NCI-H446 treated with DMSO at 0.1 percent for 48 hours (cell line): ENCODE results near the gene RBM19.

Experiments
- DNase-seq: peaks from one replicate; lab custom pipeline; 2025; lab: John Stamatoyannopoulos, UW

Gene RBM19

GRCh38 chr12:113804961-113805600 lies 161.0 kb downstream of the RBM19 start:
- no peak for DNase-seq

GRCh38 chr12:113803759-113804140 lies 162.4 kb downstream of the RBM19 start:
- DNase-seq: no peak

GRCh38 chr12:113802966-113803758 lies 163.0 kb downstream of the RBM19 start:
- no peak for DNase-seq

DNA sequence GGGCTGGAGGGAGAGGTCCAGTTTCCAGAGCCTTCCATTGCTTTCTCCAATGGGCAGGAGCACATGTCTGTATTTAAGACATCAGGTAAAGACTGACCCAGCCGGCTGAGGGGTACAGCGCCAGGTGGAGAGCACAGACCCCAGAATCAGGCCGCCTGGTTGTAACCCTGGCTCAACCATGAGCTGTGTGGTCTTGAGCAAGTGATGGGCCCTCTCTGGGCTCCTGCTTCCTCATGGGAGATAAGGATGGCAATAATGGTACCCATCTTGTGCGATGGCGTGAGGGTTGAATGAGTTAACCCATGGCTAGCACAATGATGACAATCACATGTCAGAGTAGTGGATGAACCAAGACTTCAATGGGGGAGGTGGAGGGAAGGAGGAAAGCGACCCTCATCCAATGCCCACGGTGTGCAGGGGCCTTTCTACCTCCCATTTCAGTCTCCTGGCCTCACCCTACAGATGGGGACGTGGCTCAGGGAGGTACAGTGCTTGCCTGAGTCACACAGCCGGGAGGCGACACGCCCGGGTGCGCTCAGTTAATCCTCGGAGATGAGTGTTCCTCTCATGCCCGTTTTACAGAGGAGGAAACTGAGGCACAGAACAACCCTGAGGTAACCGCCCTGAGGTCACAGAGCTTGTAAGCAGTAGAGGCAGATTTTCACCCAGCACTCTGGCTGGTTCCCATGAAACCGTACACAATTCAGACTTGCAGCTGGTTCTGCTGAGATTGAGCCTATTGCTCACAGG lies 163.9 kb downstream of the RBM19 start:
- DNase-seq: no peak

GRCh38 chr12:113800201-113800600 lies 165.9 kb downstream of the RBM19 start:
- DNase-seq: no peak

GRCh38 chr12:113798552-113798951 lies 167.6 kb downstream of the RBM19 start:
- no peak for DNase-seq

DNA sequence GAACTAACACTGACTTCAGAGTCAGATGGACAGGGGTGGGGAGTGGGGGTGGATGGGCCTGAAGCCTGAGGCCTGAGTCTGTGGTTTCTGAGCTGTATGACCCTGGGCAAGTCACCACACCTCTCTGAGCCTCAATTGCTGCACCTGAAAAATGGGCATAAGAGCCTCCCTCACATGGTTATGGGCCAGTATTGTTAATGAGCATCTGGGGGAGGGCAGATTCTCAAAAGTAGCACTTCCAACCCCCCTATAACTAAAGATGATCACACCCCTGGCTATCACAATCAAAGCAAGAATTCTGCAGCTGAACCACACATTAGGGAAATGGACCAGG lies 168.6 kb downstream of the RBM19 start:
- DNase-seq: no peak

DNA sequence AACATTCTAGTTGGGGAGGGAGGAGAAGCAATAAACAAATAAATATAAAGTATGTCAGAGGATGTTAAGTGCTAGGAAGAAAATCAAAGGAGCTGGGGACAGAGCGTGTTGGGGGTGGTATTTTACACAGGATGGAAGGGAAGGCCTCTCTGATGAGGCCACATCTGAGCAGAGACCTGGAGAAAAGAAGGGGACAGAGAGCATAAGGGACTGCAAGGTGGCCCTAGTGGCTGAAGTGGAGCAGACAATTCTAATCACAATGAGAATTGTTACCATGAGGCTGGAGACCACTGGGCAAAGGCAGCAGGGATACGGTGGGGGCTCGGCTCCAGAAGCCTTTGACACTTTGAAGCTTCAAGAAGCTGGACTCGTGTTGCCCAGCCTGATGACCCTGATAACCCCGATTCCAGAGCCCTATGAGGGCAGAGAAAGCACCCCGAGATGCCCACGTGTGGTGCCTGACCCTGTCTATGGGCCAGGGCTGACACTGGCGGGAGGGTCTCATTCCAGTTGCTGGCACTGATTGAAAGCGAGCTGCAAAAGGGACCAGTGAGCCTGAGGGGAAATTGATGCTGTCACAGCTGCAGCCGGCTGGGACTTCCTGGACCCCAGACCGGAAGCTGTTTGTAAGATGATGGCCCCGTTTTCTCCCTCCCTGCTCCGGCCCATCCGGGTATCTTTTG lies 169.1 kb downstream of the RBM19 start:
- DNase-seq: no peak

DNA sequence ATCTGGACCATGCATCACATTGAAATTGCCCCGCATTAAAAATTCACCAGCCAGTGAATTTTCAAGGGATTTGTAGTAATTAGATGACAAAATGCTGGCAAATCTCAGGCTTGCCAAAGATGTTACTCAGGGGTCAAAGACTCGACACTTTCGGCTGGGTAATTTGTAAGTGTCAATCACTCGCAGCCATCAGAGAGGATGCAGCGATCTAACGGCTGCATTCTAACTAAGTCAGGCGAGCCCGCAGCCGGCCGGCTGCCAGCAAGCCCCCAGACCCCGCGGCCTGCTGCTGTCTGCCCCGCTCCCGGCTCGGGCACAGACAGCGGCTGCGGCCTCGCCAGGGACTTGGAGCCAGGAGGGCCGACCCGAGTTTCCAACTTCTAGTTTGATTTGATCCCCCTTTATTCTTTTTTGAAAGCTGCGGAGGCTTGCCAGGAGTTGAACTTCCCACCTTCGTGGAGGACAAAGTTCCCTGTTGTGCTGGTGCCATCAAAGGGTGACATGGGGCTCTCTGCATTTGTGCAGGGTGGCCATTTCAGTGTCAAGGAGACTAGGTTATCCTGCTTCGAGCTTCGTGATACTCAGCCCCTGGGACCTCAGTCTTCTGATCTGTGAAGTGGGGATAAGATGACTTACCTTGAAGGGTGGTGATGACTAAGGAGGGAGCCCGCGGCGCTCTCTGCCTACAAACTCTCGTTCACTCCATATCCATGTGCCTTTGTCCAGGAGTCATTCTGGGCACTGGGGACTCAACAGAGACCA lies 169.9 kb downstream of the RBM19 start:
- DNase-seq: no peak

GRCh38 chr12:113795445-113795844 lies 170.7 kb downstream of the RBM19 start:
- DNase-seq: no peak

DNA sequence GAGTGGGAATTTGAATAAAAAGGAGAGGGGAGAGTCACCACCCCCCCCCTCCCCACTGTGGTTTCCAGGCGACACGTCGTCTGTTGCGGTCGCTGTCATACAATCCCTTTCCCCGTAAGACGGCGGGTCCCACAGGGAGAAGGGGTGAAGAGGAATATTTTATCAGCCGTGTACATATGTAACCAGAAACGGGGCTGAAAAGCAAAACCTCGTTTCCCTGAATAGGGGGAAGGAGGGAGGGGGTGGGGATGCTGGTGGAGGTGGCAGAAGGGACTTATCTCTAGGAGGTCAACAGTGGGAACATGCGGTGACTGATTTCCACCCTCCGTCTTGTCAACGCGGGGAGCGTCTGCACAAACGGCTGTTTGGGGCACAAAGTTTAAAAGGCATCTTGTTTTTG lies 171.4 kb downstream of the RBM19 start:
- no peak for DNase-seq

DNA sequence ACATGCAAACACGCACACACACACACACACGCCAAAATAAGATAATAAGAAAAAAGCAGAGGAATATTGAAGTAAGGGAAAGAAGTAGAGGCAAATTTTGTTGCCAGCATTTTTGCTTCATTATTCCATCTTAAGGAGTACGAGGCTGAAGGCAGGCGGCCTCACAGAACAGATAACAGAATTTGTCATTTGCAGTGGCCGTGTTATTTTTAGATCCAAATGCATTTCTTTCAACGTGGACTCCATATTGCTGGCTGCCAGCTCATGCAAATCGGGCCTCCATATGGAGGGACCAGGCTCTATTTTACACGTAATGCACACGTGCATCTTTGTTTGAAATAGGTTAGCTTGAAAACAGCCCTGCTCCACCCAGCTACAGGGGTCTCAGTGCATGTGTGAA lies 172.9 kb downstream of the RBM19 start:
- DNase-seq: no peak

DNA sequence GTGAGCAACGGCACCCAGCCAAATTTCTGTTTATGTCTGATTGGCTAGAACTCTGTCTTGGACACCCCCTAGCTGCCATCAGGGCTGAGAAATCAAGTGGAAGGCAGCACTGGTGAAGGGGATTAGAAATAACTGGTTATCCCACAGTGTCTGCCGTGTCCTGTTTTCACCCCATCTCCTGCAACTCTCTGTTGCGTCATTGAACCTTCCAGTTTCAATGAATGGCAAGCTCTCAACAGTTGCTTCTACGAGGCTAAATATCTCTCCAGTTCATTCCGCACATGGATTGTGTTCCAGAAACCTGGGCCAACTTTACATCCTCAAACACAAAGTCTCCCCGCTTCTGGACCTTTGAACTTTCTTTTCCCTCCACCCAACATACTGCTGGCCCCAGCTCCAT lies 173.7 kb downstream of the RBM19 start:
- DNase-seq: no peak

- no peak for DNase-seq
Observed at GRCh38 chr12:113788020-113788856, 177.9 kb downstream of the RBM19 start.

- no peak for DNase-seq
Observed at GRCh38 chr12:113786107-113786506, 180.0 kb downstream of the RBM19 start.

DNA sequence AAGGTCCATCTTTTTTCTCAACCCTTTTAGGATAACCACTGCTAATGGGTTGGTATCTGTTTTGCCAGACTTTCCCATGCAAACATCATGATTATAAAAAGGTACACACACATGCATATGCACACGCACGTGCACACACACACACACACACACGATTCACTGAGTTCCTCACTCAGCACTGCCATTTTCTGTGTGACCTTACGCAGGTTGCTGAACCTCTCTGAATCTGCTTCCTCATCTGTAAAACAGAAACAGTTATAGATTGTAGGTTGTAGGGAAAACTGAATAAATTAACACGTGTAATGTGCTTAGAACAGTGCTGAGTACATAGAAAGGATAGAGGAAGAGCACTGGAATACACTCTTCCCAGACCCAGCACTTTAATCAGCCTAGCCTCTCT lies 182.3 kb downstream of the RBM19 start:
- no peak for DNase-seq

GRCh38 chr12:113782873-113783272 lies 183.3 kb downstream of the RBM19 start:
- no peak for DNase-seq

DNA sequence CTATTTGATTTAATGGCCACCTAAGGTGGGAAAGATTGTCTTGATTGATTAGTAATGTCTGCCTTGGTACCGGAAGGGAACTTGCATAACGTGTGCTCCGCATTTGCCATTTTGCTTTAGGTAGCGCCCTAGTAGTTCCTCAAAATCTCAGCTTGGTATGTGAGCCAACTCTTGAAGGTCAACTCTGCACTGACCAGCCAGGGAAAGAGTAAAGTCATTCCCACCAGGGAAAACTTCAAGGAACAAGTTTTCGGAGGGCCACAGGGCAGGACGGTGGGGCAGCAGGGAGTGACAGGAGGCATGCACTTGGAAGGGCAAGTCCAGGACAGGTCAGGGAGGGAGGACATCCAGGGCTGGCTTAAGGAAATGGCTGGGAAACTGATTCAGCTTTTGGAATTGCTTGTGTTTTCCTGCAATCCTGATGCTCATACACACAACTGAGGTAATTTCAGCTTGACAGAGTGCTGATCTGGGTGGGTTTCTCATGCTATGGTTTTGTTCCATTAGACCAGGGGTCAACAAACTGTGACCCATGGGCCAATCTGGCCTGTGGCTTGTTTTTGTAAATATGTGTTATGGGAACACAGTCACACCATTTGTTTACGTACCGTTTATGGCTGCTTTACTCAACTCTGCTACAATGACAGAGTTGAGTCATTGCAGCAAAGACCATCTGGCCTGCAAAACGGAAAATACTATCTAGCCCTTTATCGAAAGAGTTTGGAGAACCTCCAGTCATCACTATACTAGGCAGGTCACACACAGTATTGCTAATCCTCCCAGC lies 184.5 kb downstream of the RBM19 start:
- DNase-seq: no peak

DNA sequence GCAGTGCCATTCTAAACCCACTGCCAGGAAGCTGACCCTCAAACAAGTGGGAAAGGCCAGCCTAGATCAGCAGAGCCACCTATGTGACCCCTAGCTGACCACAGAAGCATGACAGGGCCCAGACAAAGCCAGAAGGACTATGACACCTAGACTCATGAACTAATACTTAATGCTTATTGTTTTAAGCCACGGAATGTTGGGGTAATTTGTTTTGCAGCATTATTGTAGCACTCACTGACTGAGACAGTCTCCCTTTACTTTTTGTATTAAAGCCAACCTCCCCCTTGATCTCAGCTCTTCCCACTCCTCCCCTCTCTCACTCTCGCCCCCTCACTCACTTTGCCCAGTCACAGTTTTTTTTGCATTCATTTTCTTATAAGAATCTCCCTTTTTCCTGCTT lies 186.4 kb downstream of the RBM19 start:
- no peak for DNase-seq
